IMR-90 (cell line): ENCODE results near the gene EIF4ENIF1. TPM values are rescaled to one million over a fixed set of nuclear protein-coding genes. Genes with fewer than 3 reads are reported as not detected.

Experiments used
- ATAC-seq: fragments of 200-7000 bp; cut with Tn5 transposase; 2 replicates; pipeline ENCODE4 v1.9.1; 2020; ENCODE audit warnings: low read depth, mild to moderate bottlenecking, moderate library complexity
- BruUV-seq: library from RNA; stranded (reverse); fragments of 400-500 nt; replicated peaks from 2 replicates; lab custom pipeline; 2021; lab: Mats Ljungman, UMichigan
- CTCF ChIA-PET: fragments of 300-600 bp; formaldehyde crosslinking; extraction: SDS; loops from one replicate; lab custom pipeline; 2021; ENCODE audit warnings: antibody characterized with exemption; lab: Yijun Ruan, JAX
- POLR2A ChIA-PET: fragments of 300-600 bp; sonication (Branson Sonifier 250); formaldehyde crosslinking; loops from one replicate; lab custom pipeline; 2022; ENCODE audit warnings: antibody characterized with exemption; ENCODE audit not compliant: unreplicated experiment; lab: Charles Lee
- DNase-seq: peaks from one replicate; pipeline ENCODE4 v3.0.0; 2013
- H2AFZ ChIP-seq: replicated peaks from 2 replicates; pipeline ENCODE3; 2013; ENCODE audit warnings: low read length, mild to moderate bottlenecking; ENCODE audit not compliant: poor library complexity
- H2AK5ac ChIP-seq: 2 replicates; pipeline ENCODE4 v1.6.1; 2013; ENCODE audit warnings: low read depth, low read length, inconsistent platforms
- H2AK9ac ChIP-seq: replicated peaks from 2 replicates; pipeline ENCODE3; 2013; ENCODE audit warnings: mild to moderate bottlenecking, low read depth, low read length, moderate library complexity; ENCODE audit not compliant: poor library complexity
- H2BK120ac ChIP-seq: 2 replicates; pipeline ENCODE4 v1.6.1; 2013; ENCODE audit warnings: low read depth, low read length, inconsistent platforms
- H2BK15ac ChIP-seq: 3 replicates; pipeline ENCODE4 v1.6.1; 2013; ENCODE audit warnings: low read depth, low read length, inconsistent platforms
- H2BK20ac ChIP-seq: 2 replicates; pipeline ENCODE4 v1.6.1; 2013; ENCODE audit warnings: low read depth, mild to moderate bottlenecking, inconsistent platforms, low read length, moderate library complexity
- H2BK5ac ChIP-seq: 2 replicates; pipeline ENCODE4 v1.6.1; 2013; ENCODE audit warnings: mild to moderate bottlenecking, low read depth, low read length, inconsistent platforms; ENCODE audit not compliant: poor library complexity, severe bottlenecking
- H3K14ac ChIP-seq: replicated peaks from 2 replicates; pipeline ENCODE4 v1.6.1; 2013; ENCODE audit warnings: low read depth, low read length, inconsistent platforms
- H3K18ac ChIP-seq: 2 replicates; pipeline ENCODE4 v1.6.1; 2013; ENCODE audit warnings: low read depth, low read length, control low read depth
- H3K23ac ChIP-seq: 2 replicates; pipeline ENCODE4 v1.6.1; 2013; ENCODE audit warnings: low read depth, low read length, inconsistent platforms
- H3K27ac ChIP-seq: 2 replicates; pipeline ENCODE4 v1.5.1; 2013; ENCODE audit warnings: mild to moderate bottlenecking, control low read depth, low read length; ENCODE audit not compliant: insufficient read depth
- H3K27me3 ChIP-seq: 2 replicates; pipeline ENCODE4 v1.6.1; 2013; ENCODE audit warnings: low read length; ENCODE audit not compliant: control insufficient read depth, insufficient read depth
- H3K36me3 ChIP-seq: 2 replicates; pipeline ENCODE4 v1.6.1; 2013; ENCODE audit warnings: low read length, mixed read lengths; ENCODE audit not compliant: control insufficient read depth, insufficient read depth
- H3K4ac ChIP-seq: 2 replicates; pipeline ENCODE4 v1.6.1; 2013; ENCODE audit warnings: low read depth, low read length, inconsistent platforms
- H3K4me1 ChIP-seq: 2 replicates; pipeline ENCODE4 v1.6.1; 2013; ENCODE audit warnings: low read length, mixed read lengths; ENCODE audit not compliant: control insufficient read depth, insufficient read depth
- H3K4me2 ChIP-seq: 2 replicates; pipeline ENCODE4 v1.6.1; 2013; ENCODE audit warnings: low read depth, mild to moderate bottlenecking, control low read depth, low read length, moderate library complexity
- H3K4me3 ChIP-seq: 2 replicates; pipeline ENCODE4 v1.5.1; 2013; ENCODE audit warnings: low read depth, mild to moderate bottlenecking, control low read depth, low read length, moderate library complexity; ENCODE audit not compliant: insufficient read depth
- H3K56ac ChIP-seq: 2 replicates; pipeline ENCODE4 v1.6.1; 2013; ENCODE audit warnings: low read length, inconsistent platforms; ENCODE audit not compliant: insufficient read depth; ENCODE audit errors: extremely low read depth
- H3K79me1 ChIP-seq, 2 experiments: 2 replicates each; pipeline ENCODE4 v1.6.1; 2013; ENCODE audit warnings: low read length in 2 of 2, inconsistent platforms in 1 of 2, low read depth in 1 of 2
- H3K9ac ChIP-seq: 2 replicates; pipeline ENCODE4 v1.6.1; 2013; ENCODE audit warnings: low read depth, low read length, control low read depth
- H3K9me1 ChIP-seq: 2 replicates; pipeline ENCODE4 v1.6.1; 2013; ENCODE audit warnings: low read length, inconsistent platforms; ENCODE audit not compliant: insufficient read depth
- H3K9me3 ChIP-seq: 2 replicates; pipeline ENCODE4 v1.6.1; 2013; ENCODE audit warnings: low read length; ENCODE audit not compliant: control insufficient read depth, insufficient read depth
- H4K20me1 ChIP-seq: 2 replicates; pipeline ENCODE4 v1.6.1; 2013; ENCODE audit warnings: low read length, inconsistent platforms; ENCODE audit not compliant: insufficient read depth
- H4K5ac ChIP-seq: 2 replicates; pipeline ENCODE4 v1.6.1; 2013; ENCODE audit warnings: mild to moderate bottlenecking, low read depth, low read length, control low read depth
- H4K8ac ChIP-seq, 2 experiments: 2 replicates each; pipeline ENCODE4 v1.6.1; 2013; ENCODE audit warnings: low read depth in 2 of 2, low read length in 2 of 2, control low read depth in 1 of 2, inconsistent platforms in 1 of 2
- H4K91ac ChIP-seq: 2 replicates; pipeline ENCODE4 v1.6.1; 2013; ENCODE audit warnings: low read depth, low read length, inconsistent platforms; ENCODE audit not compliant: insufficient read depth
- CHD1 ChIP-seq: IDR thresholded peaks from 2 replicates; pipeline ENCODE4 v1.6.1; 2012; ENCODE audit warnings: low read depth, low read length, improper control_type of control experiment
- MAFK ChIP-seq: IDR thresholded peaks from 2 replicates; pipeline ENCODE4 v1.6.1; 2012; ENCODE audit warnings: low read depth, low read length, improper control_type of control experiment
- MXI1 ChIP-seq: IDR thresholded peaks from 2 replicates; pipeline ENCODE4 v1.6.1; 2012; ENCODE audit warnings: low read depth, mild to moderate bottlenecking, low read length, moderate library complexity, borderline replicate concordance
- NFE2L2 ChIP-seq: fragments of 150-350 bp; IDR thresholded peaks from 2 replicates; pipeline ENCODE4 v1.6.1; 2016; ENCODE audit warnings: low read depth, mild to moderate bottlenecking, low read length
- RCOR1 ChIP-seq: IDR thresholded peaks from 2 replicates; pipeline ENCODE4 v1.6.1; 2012; ENCODE audit warnings: mild to moderate bottlenecking, low read length, improper control_type of control experiment; ENCODE audit not compliant: insufficient replicate concordance
- WGBS, 2 experiments: methylation state at CpG; one replicate each; pipeline versions ENCODE4 v1.1.5 to v1.1.7; 2013; ENCODE audit warnings: missing lambda C conversion rate in 2 of 2; ENCODE audit not compliant: insufficient read length in 1 of 2; ENCODE audit errors: extremely low coverage in 2 of 2; 5-methylcytosine and 5-hydroxymethylcytosine counted together
- dilution Hi-C: fragments of 300-500 bp; cut with HindIII; formaldehyde crosslinking; loops from one replicate; pipeline ENCODE4 v1.14.3; 2018; ENCODE audit warnings: low sequenced_read_pairs; ENCODE audit not compliant: unreplicated experiment
- in situ Hi-C: fragments of 300-500 bp; cut with MboI; formaldehyde crosslinking; loops from 3 replicates; pipeline ENCODE4 v1.14.3; 2019; ENCODE audit warnings: low sequenced_read_pairs, inconsistent platforms, mixed read lengths
- intact Hi-C: fragments of 100-400 bp; cut with micrococcal nuclease; formaldehyde crosslinking; loops from 2 replicates; pipeline ENCODE4 v1.10.0; 2022
- polyA plus RNA-seq, 3 experiments: library from polyadenylated mRNA; depleted of rRNA; stranded (reverse); fragments of >200 nt; gene quantifications; 2 replicates each; pipeline ENCODE4 v1.2.3, GENCODE V29; 2012; ENCODE audit warnings: low replicate concordance in 1 of 3
- total RNA-seq: library from RNA; depleted of rRNA; stranded (reverse); fragments of >200 nt; gene quantifications from 2 replicates; pipeline ENCODE4 v1.2.3, GENCODE V29; 2012
- TF ChIP-seq, protein P1 (sequence below): fragments of 150-350 bp; IDR thresholded peaks from 2 replicates; pipeline ENCODE4 v1.6.1; 2017; ENCODE audit warnings: mild to moderate bottlenecking, antibody characterized with exemption, low read length, low read depth

The EIF4ENIF1 gene
- total and polyA plus RNA-seq, 2 of the 4 experiments (the other 2 are of a cell fraction) = 14.7 to 16.0 TPM

- Histone ChIP-seq H3K4ac (no peak overlapping the region), H3K9ac (no peak overlapping the region), H3K23ac (no peak overlapping the region), H3K56ac (no peak overlapping the region), H2AFZ (no peak overlapping the region), H3K9me3 (no peaks in the 10 kb centered on the region), H3K36me3 (peaks cover 2% of the 10 kb centered on the region; the same call in 1 of the 2 replicates), H3K9me1 (no peaks in the 10 kb centered on the region), H3K4me3 (no peak overlapping the region), H2AK9ac (no peak overlapping the region), H3K79me1 (peaks cover 5 to 6% of the 10 kb centered on the region in 2 experiments), H2BK5ac (no peak overlapping the region), H2AK5ac (no peak overlapping the region), H4K91ac (no peak overlapping the region), H4K5ac (no peak overlapping the region), H3K14ac (no peak overlapping the region), H3K27ac (no peak overlapping the region), H4K20me1 (no peaks in the 10 kb centered on the region), H4K8ac (no peak overlapping the region), H3K4me1 (peaks cover 10% of the 10 kb centered on the region), H3K27me3 (no peaks in the 10 kb centered on the region), H2BK120ac (no peak overlapping the region), H2BK15ac (no peak overlapping the region), H3K18ac (no peak overlapping the region), H3K4me2 (no peak overlapping the region), H2BK20ac (no peak overlapping the region)
- ATAC-seq (no peak), DNase-seq (no peak)
- in situ Hi-C loops = no loop called here
- intact Hi-C loops = loop anchor here (5.0 kb wide), 1 partner anchor 36 kb away; the partner anchor contains the start of gene SFI1
- ChIA-PET POLR2A (no interaction called here), CTCF (no interaction called here)
- TF ChIP-seq, protein P1, sequence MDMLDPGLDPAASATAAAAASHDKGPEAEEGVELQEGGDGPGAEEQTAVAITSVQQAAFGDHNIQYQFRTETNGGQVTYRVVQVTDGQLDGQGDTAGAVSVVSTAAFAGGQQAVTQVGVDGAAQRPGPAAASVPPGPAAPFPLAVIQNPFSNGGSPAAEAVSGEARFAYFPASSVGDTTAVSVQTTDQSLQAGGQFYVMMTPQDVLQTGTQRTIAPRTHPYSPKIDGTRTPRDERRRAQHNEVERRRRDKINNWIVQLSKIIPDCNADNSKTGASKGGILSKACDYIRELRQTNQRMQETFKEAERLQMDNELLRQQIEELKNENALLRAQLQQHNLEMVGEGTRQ = no peak
- no peak for TF ChIP-seq MAFK
- no peak for TF ChIP-seq CHD1
- TF ChIP-seq MXI1 = no peak
- no peak for TF ChIP-seq NFE2L2
- TF ChIP-seq RCOR1 = no peak
- 98% methylated on average over 4 of the region's 5 CpGs; no CpG with 5 or more reads in 1 of the 2 experiments for WGBS, 2 experiments
- no TSS peak for BruUV-seq
- dilution Hi-C loops = no loop called here
Observed at GRCh38 chr22:31533374-31533773, 43.7 kb upstream of the EIF4ENIF1 start.
